ENCODE measurements around the gene SHC3.

The SHC3 gene

DNA sequence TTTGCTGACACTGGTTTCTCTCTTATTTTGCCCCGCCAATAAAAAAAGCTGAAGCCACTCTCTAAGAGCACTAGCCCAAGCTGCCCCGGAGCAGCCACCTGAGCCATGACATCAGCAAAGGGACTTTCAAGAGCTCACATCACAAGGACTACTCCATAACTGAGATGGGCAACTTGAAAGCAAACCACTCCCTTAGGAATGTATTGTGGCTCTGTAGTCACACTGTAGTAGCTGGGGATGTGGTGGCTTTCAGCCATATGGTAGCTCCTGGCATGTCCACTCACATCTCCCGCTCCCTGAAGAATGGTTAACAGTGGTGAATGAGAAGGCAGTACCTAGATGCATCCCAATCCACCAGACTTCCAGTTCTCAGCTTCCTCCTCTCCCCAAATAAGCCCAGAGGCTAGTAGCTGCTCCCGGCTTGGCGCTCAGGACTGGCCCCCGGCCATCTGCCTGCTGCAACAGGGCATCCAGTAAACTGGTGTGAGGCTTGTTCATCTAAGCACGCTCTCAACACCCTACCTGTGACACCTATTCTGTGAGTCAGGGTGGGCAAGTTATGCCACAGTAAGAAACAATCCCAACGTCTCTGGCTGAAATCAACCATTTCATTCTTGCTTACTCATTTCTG, 123.6 kb downstream of the SHC3 start:
- no peak for DNase-seq (ENCODE audit: low read depth, low spot score)

GRCh38 chr9:89053301-89053700, 125.3 kb downstream of the SHC3 start:
- no peak for DNase-seq (ENCODE audit: low read depth, low spot score)

DNA sequence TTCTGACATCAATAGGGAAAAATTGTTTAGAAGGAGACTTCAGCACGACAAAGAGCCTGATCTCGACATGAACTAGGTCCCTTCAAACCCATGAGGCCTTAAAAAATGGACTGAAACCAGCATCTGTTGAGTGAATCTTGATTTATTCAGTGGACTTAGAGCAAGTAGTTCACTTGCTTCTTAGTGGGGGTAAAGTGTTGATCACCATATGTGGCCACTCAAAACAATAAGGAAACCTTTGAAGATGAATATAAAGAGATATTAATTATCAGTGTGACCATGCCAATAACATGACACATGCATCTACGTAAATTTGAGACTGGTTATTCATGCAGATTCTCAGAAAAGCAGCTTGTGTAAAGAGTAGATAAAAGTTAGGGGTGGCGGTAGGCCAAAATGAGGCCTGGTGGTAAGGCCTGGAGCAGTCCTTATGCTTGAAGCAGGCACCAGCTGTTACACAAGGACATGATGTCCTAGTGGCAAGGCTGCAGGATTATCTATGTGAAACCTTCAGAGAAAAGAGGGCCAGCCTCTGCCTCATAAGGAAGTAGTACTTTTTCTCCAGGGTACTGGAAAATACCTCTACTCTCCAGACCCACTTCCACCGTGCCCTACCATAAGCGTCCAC, 126.0 kb downstream of the SHC3 start:
- DNase-seq (ENCODE audit: low read depth, low spot score): no peak

DNA sequence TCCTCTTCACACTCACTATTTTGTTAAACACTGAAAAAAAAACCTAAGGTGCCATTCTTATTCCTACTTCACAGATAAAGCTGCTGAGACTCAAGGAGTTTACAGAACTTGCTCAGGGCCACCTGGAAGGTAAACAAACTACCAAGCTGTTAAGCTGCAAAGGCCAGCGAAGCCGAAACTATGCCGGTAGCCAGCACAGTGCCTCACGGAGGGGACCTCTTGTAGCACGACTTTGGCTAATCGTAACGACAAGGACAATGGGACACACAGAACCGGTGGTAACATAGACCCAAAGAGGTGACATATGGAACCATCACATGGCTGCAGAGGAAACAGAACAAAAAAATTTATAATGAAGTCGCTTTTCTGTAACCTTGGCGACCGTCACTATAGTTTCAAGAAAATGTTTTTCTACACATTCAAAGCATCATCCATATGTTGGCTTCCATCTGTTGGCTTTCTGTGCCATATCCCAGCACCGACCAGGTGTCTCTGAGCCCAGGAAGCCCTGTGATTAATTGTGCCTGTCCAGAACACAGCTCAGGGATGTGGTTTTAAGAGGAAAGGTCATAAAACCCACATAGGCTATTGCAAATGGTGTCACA, 127.1 kb downstream of the SHC3 start:
- no peak for DNase-seq (ENCODE audit: low read depth, low spot score)

DNA sequence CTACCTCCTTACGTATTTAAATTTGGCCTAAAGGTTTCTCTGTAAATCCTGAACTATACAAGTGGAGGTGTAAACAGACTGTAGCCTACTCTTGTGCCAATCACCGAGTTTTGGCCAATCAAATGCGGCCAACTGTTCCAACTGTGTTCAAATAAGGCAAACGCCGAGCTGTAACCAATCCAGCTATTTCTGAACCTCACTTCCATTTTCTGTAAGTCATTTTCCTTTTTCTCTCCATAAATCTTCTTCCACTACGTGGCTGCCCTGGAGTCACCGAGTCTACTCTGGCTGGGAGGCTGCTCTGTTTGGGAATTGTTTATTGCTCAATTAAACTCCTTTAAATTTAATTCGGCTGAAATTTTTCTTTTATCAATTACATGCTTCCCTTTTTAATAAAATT, 129.0 kb downstream of the SHC3 start:
- DNase-seq (ENCODE audit: low read depth, low spot score): no peak

- no peak for DNase-seq (ENCODE audit: low read depth, low spot score)
These were observed 130.0 kb downstream of the SHC3 start for GRCh38 chr9:89048616-89049015.

DNA sequence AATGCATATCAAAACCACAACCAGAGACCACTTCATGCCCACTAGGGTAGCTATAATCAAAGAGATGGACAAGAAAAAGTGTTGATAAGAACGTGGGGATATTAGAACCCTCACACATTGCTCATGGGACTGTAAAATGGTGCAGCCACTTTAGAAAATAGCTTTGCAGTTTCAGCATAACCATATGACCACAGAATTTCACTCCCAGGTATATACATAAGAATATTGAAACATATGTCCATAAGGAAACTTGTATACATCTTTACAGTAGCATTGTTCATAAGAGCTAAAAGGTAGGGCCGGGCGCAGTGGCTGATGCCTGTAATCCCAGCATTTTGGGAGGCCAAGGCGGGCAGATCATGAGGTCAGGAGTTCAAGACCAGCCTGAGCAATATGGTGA, 131.0 kb downstream of the SHC3 start:
- no peak for DNase-seq (ENCODE audit: low read depth, low spot score)

DNA sequence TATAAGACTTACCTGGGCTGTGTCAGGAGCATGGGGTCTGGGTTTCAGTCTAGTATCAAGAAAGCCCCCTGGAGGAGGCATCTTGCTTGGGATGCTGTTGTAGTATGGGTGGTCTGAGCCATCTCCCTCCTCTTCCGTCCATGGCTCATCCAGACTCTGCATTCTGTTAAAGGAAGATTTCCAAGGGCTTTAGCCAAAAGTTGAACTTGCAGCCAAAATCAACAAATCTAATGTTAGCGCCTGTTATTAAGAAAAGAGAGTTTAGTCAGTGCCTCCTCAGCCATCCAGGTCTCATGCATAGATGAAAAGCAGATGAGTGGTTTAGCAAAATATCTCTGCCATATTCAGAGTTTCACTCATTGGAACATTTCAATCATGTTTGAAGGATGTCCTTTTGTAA, 131.8 kb downstream of the SHC3 start:
- DNase-seq (ENCODE audit: low read depth, low spot score): no peak

DNA sequence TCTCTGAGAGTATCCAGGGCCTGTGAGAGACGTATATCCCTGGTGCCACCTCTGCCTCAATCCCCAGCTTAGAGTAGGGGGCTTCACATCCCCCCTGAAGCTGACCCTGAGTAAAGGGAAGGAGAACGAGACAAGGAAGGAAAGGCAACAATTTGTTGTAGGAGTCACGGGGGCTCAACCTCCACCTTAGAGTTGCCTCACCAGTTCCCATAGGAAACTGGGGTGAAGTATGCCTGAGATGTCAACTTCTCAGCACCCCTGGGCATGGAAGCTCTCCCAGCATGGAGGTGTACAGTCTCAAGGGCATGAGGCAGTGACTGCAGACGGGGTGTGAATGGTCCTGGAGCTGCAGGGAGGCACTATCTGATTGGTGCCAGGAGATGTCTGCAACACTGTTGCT, 133.7 kb downstream of the SHC3 start:
- DNase-seq (ENCODE audit: low read depth, low spot score): no peak

DNA sequence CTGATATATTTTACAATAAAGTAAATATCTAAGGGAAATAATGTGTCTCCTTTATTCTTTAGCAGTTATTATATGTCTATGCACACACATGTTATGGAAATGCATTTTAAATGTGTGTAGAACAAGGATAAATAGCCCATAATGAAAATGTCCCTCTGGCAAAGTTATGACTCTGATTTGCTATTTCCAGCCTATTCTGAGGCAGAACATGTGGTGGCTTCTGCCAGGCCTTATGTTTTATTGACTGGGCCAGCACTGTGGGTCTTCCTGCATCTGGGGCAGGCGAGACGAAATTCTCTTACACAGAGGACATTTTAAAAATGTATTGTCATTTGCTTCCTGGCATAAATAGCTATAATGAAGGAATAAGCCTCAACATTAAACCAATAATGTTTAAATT, 134.5 kb downstream of the SHC3 start:
- no peak for DNase-seq (ENCODE audit: low read depth, low spot score)

DNA sequence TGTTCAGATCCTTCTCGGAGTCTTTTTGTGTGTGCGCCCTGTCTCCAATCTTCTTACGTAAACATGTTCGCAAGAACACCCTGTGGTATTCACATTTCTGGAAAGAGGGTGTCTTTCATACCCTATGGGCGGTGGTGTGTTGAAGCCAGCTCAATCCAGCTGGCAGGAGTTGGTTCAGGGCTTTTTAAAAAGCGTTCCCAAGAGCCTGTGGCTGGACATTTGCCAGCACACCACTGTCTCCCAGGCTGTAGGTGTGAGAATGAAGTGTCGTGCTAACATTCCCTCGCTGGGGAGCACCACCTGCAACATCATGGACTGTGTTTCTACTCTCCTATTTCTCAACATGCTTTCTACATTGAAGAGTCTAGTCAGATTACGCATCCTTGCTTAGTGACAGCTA, 135.6 kb downstream of the SHC3 start:
- DNase-seq (ENCODE audit: low read depth, low spot score): no peak

DNA sequence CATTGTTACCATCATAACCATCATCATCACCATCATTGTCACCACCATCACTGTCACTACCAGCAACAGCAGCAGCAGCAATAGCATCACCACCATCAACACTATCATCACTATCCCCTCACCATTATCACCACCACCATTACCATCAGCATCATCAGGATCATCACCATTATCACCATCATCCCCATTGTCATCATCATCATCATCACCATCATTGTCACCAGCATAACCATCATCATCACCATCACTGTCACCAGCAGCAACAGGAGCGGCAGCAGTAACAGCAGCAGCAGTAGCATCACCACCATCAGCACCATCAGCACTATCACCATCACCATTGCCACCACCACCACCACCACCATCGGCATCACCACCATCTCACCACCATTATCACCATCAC, 139.0 kb downstream of the SHC3 start:
- no peak for DNase-seq (ENCODE audit: low read depth, low spot score)

DNA sequence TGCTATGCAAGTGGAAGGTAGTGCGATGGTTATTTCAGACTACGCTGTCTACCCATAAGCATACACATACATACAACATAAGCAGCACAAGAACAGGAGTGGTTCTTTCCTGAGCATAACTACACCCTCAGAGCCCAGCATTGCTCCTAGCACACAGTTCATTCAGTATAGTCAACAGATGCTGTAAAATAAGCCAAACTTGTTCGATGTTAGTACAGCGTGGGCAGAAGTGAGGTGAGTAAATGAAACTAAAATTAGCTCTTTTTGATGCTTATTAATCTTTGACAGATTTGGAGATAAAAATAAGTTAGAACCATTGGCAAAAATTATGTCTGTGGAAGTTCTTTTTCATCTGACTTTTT, 139.5 kb downstream of the SHC3 start:
- DNase-seq (ENCODE audit: low read depth, low spot score): no peak

GRCh38 chr9:89038382-89039103, 140.1 kb downstream of the SHC3 start:
- no peak for DNase-seq (ENCODE audit: low read depth, low spot score)

DNA sequence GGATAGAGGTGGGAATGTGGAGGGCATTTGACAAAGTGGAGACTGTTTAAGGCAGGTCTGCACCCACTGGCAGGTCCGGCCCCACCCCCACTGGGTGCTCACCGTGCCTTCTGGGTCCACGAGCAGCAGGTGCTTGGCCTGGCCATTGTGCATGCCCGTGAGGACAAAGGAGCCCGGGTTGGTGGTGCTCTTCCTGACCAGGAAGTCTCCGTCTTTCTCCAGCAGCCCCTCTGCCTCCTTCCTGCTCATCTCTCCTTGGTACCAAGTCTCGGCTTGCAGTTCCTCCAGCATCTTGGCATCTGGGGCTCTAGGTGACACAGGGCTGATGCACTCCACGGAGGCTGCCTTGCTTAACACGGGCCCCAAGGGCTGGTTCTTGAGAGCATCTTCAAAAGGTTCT, 140.7 kb downstream of the SHC3 start:
- DNase-seq (ENCODE audit: low read depth, low spot score): no peak

DNA sequence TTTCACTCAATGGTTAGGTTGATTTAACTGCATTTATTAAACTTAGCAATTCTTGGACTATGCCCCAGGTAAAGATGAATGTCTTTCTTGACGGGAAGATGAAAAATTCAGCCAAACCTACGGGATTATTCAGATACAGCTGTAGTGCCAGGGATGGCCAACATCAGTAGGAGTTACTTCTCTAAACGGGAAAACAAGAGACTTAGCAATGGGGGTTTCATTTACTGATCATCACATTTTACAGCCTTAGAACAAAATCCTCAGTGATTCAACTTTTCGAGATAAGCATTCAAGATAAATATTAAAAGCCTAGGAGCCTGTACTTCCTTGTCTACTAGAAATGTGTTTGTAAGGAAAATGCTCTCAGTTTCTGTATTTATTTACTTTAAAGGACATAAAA, 141.3 kb downstream of the SHC3 start:
- DNase-seq (ENCODE audit: low read depth, low spot score): no peak

DNA sequence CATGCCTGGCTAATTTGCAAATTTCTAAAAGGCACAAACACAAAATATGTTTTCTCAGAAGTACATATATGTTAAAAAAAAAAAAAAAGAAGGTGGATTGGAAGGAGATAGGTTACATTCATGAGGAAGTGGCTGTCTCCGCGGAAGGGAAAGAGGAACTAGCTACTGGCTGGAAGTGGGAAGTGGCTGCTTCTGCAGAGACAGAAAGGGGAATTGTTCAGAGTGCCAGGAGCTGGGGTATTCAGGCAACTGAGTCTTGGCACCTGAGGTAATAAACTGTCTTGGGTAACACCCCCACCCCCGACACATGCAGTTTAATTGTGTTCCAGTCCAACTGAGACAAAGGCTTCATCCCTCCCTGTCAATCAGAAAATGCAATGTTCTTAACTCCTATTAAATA, 141.7 kb downstream of the SHC3 start:
- DNase-seq (ENCODE audit: low read depth, low spot score): no peak

DNA sequence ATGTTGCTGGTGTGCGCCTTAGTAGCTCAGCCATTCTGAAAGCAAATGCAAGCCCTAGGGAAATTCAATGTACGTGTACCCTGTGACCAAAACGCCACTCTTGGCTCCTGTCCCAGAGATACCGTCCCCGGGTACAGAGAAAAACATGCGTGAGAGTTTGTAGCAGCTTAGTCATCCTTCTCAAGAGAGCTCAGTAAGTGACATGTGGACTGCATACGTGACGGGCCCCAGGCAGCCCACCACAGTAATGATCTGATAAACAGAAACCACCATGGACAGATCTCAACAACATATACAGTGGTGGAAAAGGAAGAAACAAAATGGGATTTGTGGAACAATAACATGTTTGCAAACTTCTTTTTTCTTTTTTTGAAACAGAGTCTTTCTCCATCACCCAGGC, 142.2 kb downstream of the SHC3 start:
- no peak for DNase-seq (ENCODE audit: low read depth, low spot score)

- no peak for DNase-seq (ENCODE audit: low read depth, low spot score)
These were observed 146.0 kb downstream of the SHC3 start for GRCh38 chr9:89032661-89033060.

- no peak for DNase-seq (ENCODE audit: low read depth, low spot score)
These were observed 146.4 kb downstream of the SHC3 start for GRCh38 chr9:89032173-89032572.

DNA sequence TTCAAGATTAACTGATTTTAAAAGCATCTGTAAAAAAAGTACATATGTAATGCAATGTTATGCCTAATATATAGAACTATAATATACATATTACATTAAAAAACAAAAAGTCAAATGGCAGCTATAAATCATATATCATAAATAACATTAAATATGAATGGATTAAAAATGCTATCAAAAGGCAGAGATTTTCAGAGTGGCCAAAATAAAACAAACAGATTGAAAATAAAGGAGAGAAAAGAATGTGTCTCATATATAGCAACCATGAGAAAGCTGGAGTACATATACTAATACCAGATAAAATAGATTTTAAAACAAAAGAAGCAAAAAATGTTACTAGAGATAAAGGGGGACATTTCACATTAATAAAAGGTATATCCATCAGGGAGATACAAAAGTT, 148.8 kb downstream of the SHC3 start:
- DNase-seq (ENCODE audit: low read depth, low spot score): no peak

DNA sequence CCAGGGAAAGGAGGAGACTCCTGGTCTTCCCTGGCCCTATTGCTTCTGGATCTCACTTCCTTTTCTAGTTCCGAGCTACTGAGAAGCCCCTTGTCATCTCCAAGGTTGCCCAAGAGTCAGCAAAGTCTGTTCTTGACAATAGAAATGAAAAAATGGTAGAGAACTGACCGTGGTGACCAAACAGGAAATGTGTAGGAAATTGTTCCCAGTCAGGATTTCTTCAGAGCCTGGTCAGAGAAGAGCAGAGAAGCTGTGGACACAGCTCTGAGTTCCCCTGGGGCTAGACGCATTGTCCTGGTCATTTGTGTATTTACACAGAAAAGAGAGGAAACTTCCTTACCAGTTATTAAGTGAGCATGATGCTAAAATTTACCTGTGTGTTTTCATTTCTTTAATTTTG, 151.7 kb downstream of the SHC3 start:
- no peak for DNase-seq (ENCODE audit: low read depth, low spot score)

DNA sequence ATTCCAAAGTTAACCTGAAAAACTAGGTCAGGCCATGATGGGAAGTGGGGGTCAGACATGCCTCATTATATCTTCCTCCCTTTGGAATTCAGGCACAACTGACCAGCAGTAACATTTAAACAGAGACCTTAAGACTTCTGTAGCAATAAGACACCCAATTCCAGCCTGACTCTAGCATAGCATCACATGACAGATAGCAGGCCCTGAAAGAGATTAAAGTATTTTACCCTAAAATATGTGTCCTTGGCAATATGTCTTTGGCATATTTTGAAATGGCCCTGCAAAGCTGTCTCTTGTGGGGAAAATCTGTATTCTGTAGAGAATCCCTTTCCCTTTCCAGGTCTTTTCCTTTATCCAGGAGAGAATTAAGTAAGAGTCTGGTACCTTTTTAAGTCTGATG, 153.1 kb downstream of the SHC3 start:
- DNase-seq (ENCODE audit: low read depth, low spot score): no peak

Data from iPS DF 19.7 (cell line).